GM12878 (cell line): ENCODE data around the gene LRRIQ1.

Experiments used
- FOXM1 ChIP-seq: IDR thresholded peaks from 2 replicates; pipeline ENCODE4 v1.6.1; 2012; ENCODE audit warnings: low read depth, mild to moderate bottlenecking, inconsistent platforms, low read length, moderate library complexity
- IKZF1 ChIP-seq: fragments of 450-650 bp; conservative IDR thresholded peaks from 2 replicates; pipeline ENCODE4 v1.6.1; 2017; ENCODE audit warnings: antibody characterized with exemption, mild to moderate bottlenecking

- TF ChIP-seq IKZF1 (no peak), FOXM1 (no peak)
Measured at GRCh38 chr12:85283560-85283959, 247.4 kb downstream of the LRRIQ1 start.
